ENCODE measurements around the gene SPATS1.

Gene SPATS1

DNA sequence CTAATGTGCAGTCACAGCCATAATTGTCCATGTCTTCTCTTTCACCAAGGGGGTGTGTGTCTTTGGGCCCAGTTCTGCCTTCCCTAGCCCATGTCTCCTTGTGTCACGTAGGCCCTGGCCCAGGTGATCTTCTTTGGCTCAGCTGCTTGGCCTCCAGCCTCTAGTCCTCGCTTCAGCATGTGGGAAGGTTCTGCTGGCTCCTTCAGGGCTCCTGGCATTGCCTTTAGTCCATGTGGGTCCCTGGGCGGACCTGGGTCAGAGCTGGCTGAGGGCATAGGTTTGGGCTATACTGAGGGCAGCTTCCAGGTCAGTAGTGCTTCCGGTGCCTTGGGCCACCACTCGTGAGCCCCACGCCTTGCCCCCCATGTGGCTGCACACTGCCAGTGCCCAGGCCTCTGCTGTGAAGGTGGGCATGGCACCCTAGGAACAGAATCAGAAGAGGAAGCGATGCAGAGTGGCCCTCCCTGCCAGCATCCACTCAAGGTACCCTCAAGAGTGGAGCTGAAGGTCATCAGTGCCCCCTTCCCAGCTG, 42.1 kb upstream of the SPATS1 start:
- no peak overlapping the region for H2BK12ac ChIP-seq (ENCODE audit: low read length in 2 of 2)
- H3K23ac ChIP-seq (ENCODE audit: low read length in 2 of 2), result no peak overlapping the region
- no peaks in the 10 kb centered on the region for H3K9me3 ChIP-seq (ENCODE audit: control insufficient read depth, low read length)
- no peak overlapping the region for H3K9ac ChIP-seq (ENCODE audit: low read length)
- H3K27me3 ChIP-seq (ENCODE audit: control insufficient read depth in 1 of 2, insufficient read depth in 1 of 2, low read length in 2 of 2), result peaks cover 37 to 38% of the 10 kb centered on the region in 2 experiments
- H3K36me3 ChIP-seq (ENCODE audit: control insufficient read depth in 1 of 2, insufficient read depth in 2 of 2, low read depth in 1 of 2, low read length in 2 of 2), result peaks cover 52% of the 10 kb centered on the region in 2 experiments
- no peak overlapping the region for H2BK5ac ChIP-seq (ENCODE audit: low read depth, low read length, poor library complexity, severe bottlenecking)
- H3K4me3 ChIP-seq (ENCODE audit: insufficient read depth in 1 of 2, low read depth in 1 of 2, low read length in 2 of 2), result no peak overlapping the region
- WGBS, result 82% methylated on average over 7 of the region's 7 CpGs
- no peak overlapping the region for H2AFZ ChIP-seq (ENCODE audit: low read depth, low read length)
- H3K4ac ChIP-seq (ENCODE audit: low read depth in 1 of 2, low read length in 2 of 2), result no peak overlapping the region
- H4K8ac ChIP-seq (ENCODE audit: low read length), result no peak overlapping the region
- peaks cover 12% of the 10 kb centered on the region for H3K4me1 ChIP-seq (ENCODE audit: control insufficient read depth, insufficient read depth, low read depth, low read length)
- no peak overlapping the region for H3K4me2 ChIP-seq (ENCODE audit: low read length, poor library complexity, severe bottlenecking)
- no peaks in the 10 kb centered on the region for H3K79me1 ChIP-seq (replicated peaks; ENCODE audit: low read length, poor library complexity, severe bottlenecking)
- H2AK5ac ChIP-seq (ENCODE audit: low read length, severe bottlenecking), result no peak overlapping the region
- H3K18ac ChIP-seq (ENCODE audit: low read depth in 1 of 2, low read length in 2 of 2), result no peak overlapping the region
- H2BK15ac ChIP-seq (ENCODE audit: low read depth, poor library complexity, severe bottlenecking), result no peak overlapping the region
- no peak overlapping the region for H4K91ac ChIP-seq (ENCODE audit: low read length)
- H3K27ac ChIP-seq (ENCODE audit: low read length, poor library complexity, severe bottlenecking), result no peak overlapping the region
- no peak overlapping the region for H2BK120ac ChIP-seq (ENCODE audit: low read depth, low read length)
- H3K14ac ChIP-seq (ENCODE audit: low read length in 2 of 2), result no peak overlapping the region
- no peak for DNase-seq

DNA sequence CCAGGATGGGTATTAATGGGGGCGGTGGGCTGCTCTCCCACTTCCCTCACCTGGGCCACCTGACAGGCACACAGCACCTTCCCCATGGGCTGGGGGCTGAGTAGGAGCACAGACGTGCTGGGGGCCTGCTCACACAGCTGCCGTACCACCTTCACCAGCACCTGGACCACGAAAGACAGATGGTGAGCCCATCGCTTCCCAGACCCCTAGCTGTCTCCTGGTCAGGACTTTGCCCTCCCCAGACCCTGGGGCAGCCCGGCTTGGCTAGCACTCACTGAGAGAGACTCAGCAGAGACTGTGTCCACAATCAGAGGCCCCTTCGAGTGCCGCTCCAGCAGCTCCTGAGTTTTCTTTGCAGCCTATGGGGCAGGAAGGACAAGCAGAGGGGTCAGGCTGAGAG, 41.3 kb upstream of the SPATS1 start:
- no peak overlapping the region for H3K18ac ChIP-seq (ENCODE audit: low read depth in 1 of 2, low read length in 2 of 2)
- no peak overlapping the region for H2AK5ac ChIP-seq (ENCODE audit: low read length, severe bottlenecking)
- no peak overlapping the region for H2AFZ ChIP-seq (ENCODE audit: low read depth, low read length)
- no peak overlapping the region for H2BK5ac ChIP-seq (ENCODE audit: low read depth, low read length, poor library complexity, severe bottlenecking)
- no peak for DNase-seq
- H3K79me1 ChIP-seq (replicated peaks; ENCODE audit: low read length, poor library complexity, severe bottlenecking), result no peaks in the 10 kb centered on the region
- WGBS, result 96% methylated on average over 7 of the region's 8 CpGs
- H3K36me3 ChIP-seq (ENCODE audit: control insufficient read depth in 1 of 2, insufficient read depth in 2 of 2, low read depth in 1 of 2, low read length in 2 of 2), result peaks cover 59 to 60% of the 10 kb centered on the region in 2 experiments
- no peak overlapping the region for H3K4me3 ChIP-seq (ENCODE audit: insufficient read depth in 1 of 2, low read depth in 1 of 2, low read length in 2 of 2)
- peaks cover 12% of the 10 kb centered on the region for H3K4me1 ChIP-seq (ENCODE audit: control insufficient read depth, insufficient read depth, low read depth, low read length)
- H2BK120ac ChIP-seq (ENCODE audit: low read depth, low read length), result no peak overlapping the region
- H3K4ac ChIP-seq (ENCODE audit: low read depth in 1 of 2, low read length in 2 of 2), result no peak overlapping the region
- H4K8ac ChIP-seq (ENCODE audit: low read length), result no peak overlapping the region
- H3K14ac ChIP-seq (ENCODE audit: low read length in 2 of 2), result no peak overlapping the region
- no peak overlapping the region for H3K27ac ChIP-seq (ENCODE audit: low read length, poor library complexity, severe bottlenecking)
- no peak overlapping the region for H2BK15ac ChIP-seq (ENCODE audit: low read depth, poor library complexity, severe bottlenecking)
- no peaks in the 10 kb centered on the region for H3K9me3 ChIP-seq (ENCODE audit: control insufficient read depth, low read length)
- no peak overlapping the region for H3K23ac ChIP-seq (ENCODE audit: low read length in 2 of 2)
- no peak overlapping the region for H2BK12ac ChIP-seq (ENCODE audit: low read length in 2 of 2)
- H3K9ac ChIP-seq (ENCODE audit: low read length), result no peak overlapping the region
- H3K4me2 ChIP-seq (ENCODE audit: low read length, poor library complexity, severe bottlenecking), result no peak overlapping the region
- peaks cover 30 to 31% of the 10 kb centered on the region in 2 experiments for H3K27me3 ChIP-seq (ENCODE audit: control insufficient read depth in 1 of 2, insufficient read depth in 1 of 2, low read length in 2 of 2)
- H4K91ac ChIP-seq (ENCODE audit: low read length), result no peak overlapping the region

DNA sequence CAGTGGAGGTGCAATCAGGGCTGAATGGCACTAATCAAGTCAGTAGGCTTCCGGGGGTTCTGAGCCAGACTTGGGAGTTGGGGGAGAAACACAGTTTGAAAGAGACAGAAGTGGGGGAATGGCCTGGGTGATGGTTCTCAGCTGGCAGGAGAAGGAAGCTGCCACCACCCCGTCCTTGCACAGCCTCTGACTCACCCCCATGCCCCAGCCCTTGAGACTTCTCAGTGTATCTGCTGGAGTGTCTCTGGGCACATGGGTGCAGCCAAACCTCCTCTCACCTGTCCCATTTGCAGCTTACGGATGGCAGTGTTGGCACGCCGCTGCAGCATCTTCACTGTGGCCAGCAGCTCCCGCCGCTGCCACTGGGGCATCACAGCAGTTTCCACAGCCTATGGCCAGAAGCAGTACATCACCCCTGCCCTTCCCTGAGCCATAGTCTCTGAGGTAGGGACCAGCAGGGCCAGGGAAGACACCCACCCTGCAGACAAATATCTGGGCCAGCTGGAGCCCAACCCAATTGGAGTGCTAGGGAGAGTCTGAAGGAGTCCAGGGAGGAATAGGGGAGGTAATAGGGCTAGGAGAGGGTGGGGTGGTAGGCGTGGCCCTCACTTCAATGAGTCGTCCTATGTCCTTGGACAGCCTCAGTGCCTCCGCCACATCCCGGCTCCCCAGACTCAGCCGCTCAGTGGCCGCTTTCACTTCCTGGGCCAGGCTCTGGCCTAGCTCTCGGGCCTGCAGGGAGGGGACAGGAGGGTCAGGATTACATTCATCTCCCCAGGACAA, 40.5 kb upstream of the SPATS1 start:
- Histone ChIP-seq H3K4ac (ENCODE audit: low read depth in 1 of 2, low read length in 2 of 2) (no peak overlapping the region), H3K27me3 (ENCODE audit: control insufficient read depth in 1 of 2, insufficient read depth in 1 of 2, low read length in 2 of 2) (peaks cover 22% of the 10 kb centered on the region in 2 experiments), H3K36me3 (ENCODE audit: control insufficient read depth in 1 of 2, insufficient read depth in 2 of 2, low read depth in 1 of 2, low read length in 2 of 2) (peaks cover 68 to 69% of the 10 kb centered on the region in 2 experiments), H4K91ac (ENCODE audit: low read length) (no peak overlapping the region), H3K4me2 (ENCODE audit: low read length, poor library complexity, severe bottlenecking) (no peak overlapping the region), H3K27ac (ENCODE audit: low read length, poor library complexity, severe bottlenecking) (no peak overlapping the region), H3K4me3 (ENCODE audit: insufficient read depth in 1 of 2, low read depth in 1 of 2, low read length in 2 of 2) (no peak overlapping the region), H2AFZ (ENCODE audit: low read depth, low read length) (no peak overlapping the region), H4K8ac (ENCODE audit: low read length) (no peak overlapping the region), H2BK5ac (ENCODE audit: low read depth, low read length, poor library complexity, severe bottlenecking) (no peak overlapping the region), H3K79me1 (replicated peaks; ENCODE audit: low read length, poor library complexity, severe bottlenecking) (no peaks in the 10 kb centered on the region), H2AK5ac (ENCODE audit: low read length, severe bottlenecking) (no peak overlapping the region), H2BK12ac (ENCODE audit: low read length in 2 of 2) (no peak overlapping the region), H3K9me3 (ENCODE audit: control insufficient read depth, low read length) (no peaks in the 10 kb centered on the region), H2BK15ac (ENCODE audit: low read depth, poor library complexity, severe bottlenecking) (no peak overlapping the region), H3K18ac (ENCODE audit: low read depth in 1 of 2, low read length in 2 of 2) (no peak overlapping the region), H2BK120ac (ENCODE audit: low read depth, low read length) (no peak overlapping the region), H3K4me1 (ENCODE audit: control insufficient read depth, insufficient read depth, low read depth, low read length) (peaks cover 12% of the 10 kb centered on the region), H3K9ac (ENCODE audit: low read length) (no peak overlapping the region), H3K14ac (ENCODE audit: low read length in 2 of 2) (no peak overlapping the region), H3K23ac (ENCODE audit: low read length in 2 of 2) (no peak overlapping the region)
- 95% methylated on average over 14 of the region's 14 CpGs for WGBS
- DNase-seq, result no peak

DNA sequence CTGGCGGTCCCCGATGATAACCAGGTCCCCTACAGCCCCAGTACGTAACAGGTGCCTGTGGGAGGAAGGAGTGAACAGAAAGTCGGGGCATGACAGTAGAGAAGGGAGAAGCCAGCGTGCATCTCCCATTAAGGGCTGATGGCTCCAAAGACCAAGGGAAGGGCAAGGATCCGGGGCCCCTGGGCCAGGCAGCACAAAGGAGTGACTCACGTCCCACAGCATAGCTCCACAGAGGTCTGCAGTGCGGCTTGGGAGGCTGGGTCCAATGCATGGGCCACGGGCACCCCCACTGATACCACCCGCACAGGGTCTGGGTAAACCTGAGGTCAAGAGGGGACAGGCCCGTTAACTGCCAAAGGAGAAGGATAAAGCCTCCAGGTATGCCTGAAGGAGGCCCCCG, 39.6 kb upstream of the SPATS1 start:
- no peak overlapping the region for H2BK15ac ChIP-seq (ENCODE audit: low read depth, poor library complexity, severe bottlenecking)
- H3K27ac ChIP-seq (ENCODE audit: low read length, poor library complexity, severe bottlenecking), result no peak overlapping the region
- no peak overlapping the region for H2AFZ ChIP-seq (ENCODE audit: low read depth, low read length)
- no peak overlapping the region for H3K14ac ChIP-seq (ENCODE audit: low read length in 2 of 2)
- no peak overlapping the region for H2BK120ac ChIP-seq (ENCODE audit: low read depth, low read length)
- no peaks in the 10 kb centered on the region for H3K9me3 ChIP-seq (ENCODE audit: control insufficient read depth, low read length)
- peaks cover 3% of the 10 kb centered on the region for H3K4me1 ChIP-seq (ENCODE audit: control insufficient read depth, insufficient read depth, low read depth, low read length)
- H3K79me1 ChIP-seq (replicated peaks; ENCODE audit: low read length, poor library complexity, severe bottlenecking), result no peaks in the 10 kb centered on the region
- H3K23ac ChIP-seq (ENCODE audit: low read length in 2 of 2), result no peak overlapping the region
- no peak overlapping the region for H3K4me2 ChIP-seq (ENCODE audit: low read length, poor library complexity, severe bottlenecking)
- peaks cover 13 to 16% of the 10 kb centered on the region in 2 experiments for H3K27me3 ChIP-seq (ENCODE audit: control insufficient read depth in 1 of 2, insufficient read depth in 1 of 2, low read length in 2 of 2)
- H3K4ac ChIP-seq (ENCODE audit: low read depth in 1 of 2, low read length in 2 of 2), result no peak overlapping the region
- 89% methylated on average over 11 of the region's 12 CpGs for WGBS
- H2BK12ac ChIP-seq (ENCODE audit: low read length in 2 of 2), result no peak overlapping the region
- H2AK5ac ChIP-seq (ENCODE audit: low read length, severe bottlenecking), result no peak overlapping the region
- no peak overlapping the region for H2BK5ac ChIP-seq (ENCODE audit: low read depth, low read length, poor library complexity, severe bottlenecking)
- H3K4me3 ChIP-seq (ENCODE audit: insufficient read depth in 1 of 2, low read depth in 1 of 2, low read length in 2 of 2), result no peak overlapping the region
- H4K91ac ChIP-seq (ENCODE audit: low read length), result no peak overlapping the region
- no peak overlapping the region for H3K18ac ChIP-seq (ENCODE audit: low read depth in 1 of 2, low read length in 2 of 2)
- no peak overlapping the region for H4K8ac ChIP-seq (ENCODE audit: low read length)
- peaks cover 76 to 77% of the 10 kb centered on the region in 2 experiments for H3K36me3 ChIP-seq (ENCODE audit: control insufficient read depth in 1 of 2, insufficient read depth in 2 of 2, low read depth in 1 of 2, low read length in 2 of 2)
- no peak overlapping the region for H3K9ac ChIP-seq (ENCODE audit: low read length)
- no peak for DNase-seq

Data from mesenchymal stem cell (in vitro differentiated cells and primary cell).